Sigmoid colon (tissue), 7 donors: ENCODE measurements around the gene ZNF613. TPM values are rescaled to one million over a fixed set of nuclear protein-coding genes. Genes with fewer than 3 reads are reported as not detected.

ENCODE experiments used
- DNase-seq: peaks from one replicate; pipeline ENCODE4 v3.0.0-alpha.2; 2019
- H3K27ac ChIP-seq, 4 donors: fragments of 200-600 bp; sonication (generic); one replicate each; pipeline ENCODE4 v1.5.1; 2016 to 2019; ENCODE audit warnings: mild to moderate bottlenecking in 1 of 4
- H3K27me3 ChIP-seq, 3 donors: fragments of 200-600 bp; sonication (generic); one replicate each; pipeline ENCODE4 v1.5.1; 2019; ENCODE audit warnings: mild to moderate bottlenecking in 1 of 3
- H3K36me3 ChIP-seq, 4 donors: fragments of 200-600 bp; sonication (generic); one replicate each; pipeline ENCODE4 v1.5.1; 2016 to 2019
- H3K4me1 ChIP-seq, 4 donors: fragments of 200-600 bp; sonication (generic); one replicate each; pipeline ENCODE4 v1.5.1; 2017 to 2019
- H3K4me3 ChIP-seq, 4 donors: fragments of 200-600 bp; sonication (generic); one replicate each; pipeline ENCODE4 v1.5.1; 2017 to 2019; ENCODE audit warnings: mild to moderate bottlenecking in 2 of 4, moderate library complexity in 1 of 4
- H3K9me3 ChIP-seq, 4 donors: fragments of 200-600 bp in 3 of 4; sonication (generic) in 3 of 4; one replicate each; pipeline versions ENCODE4 v1.5.1 to v1.6.1; 2013 to 2019
- EP300 ChIP-seq, 4 donors: sonication (generic); formaldehyde crosslinking; IDR thresholded peaks; one replicate each; pipeline ENCODE4 v1.6.1; 2017; ENCODE audit warnings: antibody characterized with exemption in 4 of 4
- POLR2A ChIP-seq, 2 donors: fragments of 450-650 bp; IDR thresholded peaks; one replicate each; pipeline ENCODE4 v1.6.1; 2016; ENCODE audit warnings: antibody characterized with exemption in 2 of 2, mild to moderate bottlenecking in 2 of 2, moderate library complexity in 2 of 2
- POLR2AphosphoS5 ChIP-seq, 4 donors: sonication (generic); formaldehyde crosslinking; IDR thresholded peaks; one replicate each; pipeline ENCODE4 v1.6.1; 2017; ENCODE audit warnings: antibody characterized with exemption in 4 of 4
- WGBS, 2 donors: extraction: QIAGEN DNeasy Blood & Tissue Kit; methylation state at CpG; one replicate each; pipeline ENCODE4 v1.1.7; 2013; 5-methylcytosine and 5-hydroxymethylcytosine counted together
- intact Hi-C: fragments of 100-400 bp; cut with DNase I; formaldehyde crosslinking; loops from one replicate; pipeline ENCODE4 v1.15.1; 2023
- polyA plus RNA-seq, 3 donors: library from polyadenylated mRNA; stranded (reverse); fragments of 200-250 nt; gene quantifications; one replicate each; pipeline ENCODE4 v1.2.3, GENCODE V29; 2013
- total RNA-seq, 4 donors: library from RNA; depleted of rRNA; stranded (reverse); fragments of >200 nt; gene quantifications; one replicate each; pipeline ENCODE4 v1.1.0, GENCODE V29; 2016
- TF ChIP-seq, protein P1 (sequence below), 4 experiments: fragments of 450-650 bp in 3 of 4; fragments of 200-600 bp in 1 of 4; IDR thresholded peaks; one replicate each; pipeline ENCODE4 v1.5.1; 2016 to 2019; ENCODE audit warnings: antibody characterized with exemption in 4 of 4, mild to moderate bottlenecking in 3 of 4, moderate library complexity in 2 of 4
- donor health status: healthy with polysubstance abuse.
- donor health status: Bipolar disorder and iron deficiency.
- donor health status: healthy.

ZNF613 gene
- total and polyA plus RNA-seq, 7 donors, result 2.4 to 8.1 (median 4.7) TPM

- H3K36me3 ChIP-seq, result peaks cover 38 to 66% (median 47%) of the 10 kb centered on the region in 4 donors
- no peaks in the 10 kb centered on the region for H3K4me1 ChIP-seq
- DNase-seq, result no peak
- intact Hi-C loops, result no loop called here
- 97 to 98% methylated on average over 10 of the region's 10 CpGs for WGBS, 2 donors
- TF ChIP-seq, protein P1, sequence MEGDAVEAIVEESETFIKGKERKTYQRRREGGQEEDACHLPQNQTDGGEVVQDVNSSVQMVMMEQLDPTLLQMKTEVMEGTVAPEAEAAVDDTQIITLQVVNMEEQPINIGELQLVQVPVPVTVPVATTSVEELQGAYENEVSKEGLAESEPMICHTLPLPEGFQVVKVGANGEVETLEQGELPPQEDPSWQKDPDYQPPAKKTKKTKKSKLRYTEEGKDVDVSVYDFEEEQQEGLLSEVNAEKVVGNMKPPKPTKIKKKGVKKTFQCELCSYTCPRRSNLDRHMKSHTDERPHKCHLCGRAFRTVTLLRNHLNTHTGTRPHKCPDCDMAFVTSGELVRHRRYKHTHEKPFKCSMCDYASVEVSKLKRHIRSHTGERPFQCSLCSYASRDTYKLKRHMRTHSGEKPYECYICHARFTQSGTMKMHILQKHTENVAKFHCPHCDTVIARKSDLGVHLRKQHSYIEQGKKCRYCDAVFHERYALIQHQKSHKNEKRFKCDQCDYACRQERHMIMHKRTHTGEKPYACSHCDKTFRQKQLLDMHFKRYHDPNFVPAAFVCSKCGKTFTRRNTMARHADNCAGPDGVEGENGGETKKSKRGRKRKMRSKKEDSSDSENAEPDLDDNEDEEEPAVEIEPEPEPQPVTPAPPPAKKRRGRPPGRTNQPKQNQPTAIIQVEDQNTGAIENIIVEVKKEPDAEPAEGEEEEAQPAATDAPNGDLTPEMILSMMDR (IDR thresholded peaks at IDR 0.05), result no peak
- TF ChIP-seq EP300 (IDR thresholded peaks at IDR 0.05) (no peak), POLR2AphosphoS5 (IDR thresholded peaks at IDR 0.05) (no peak), POLR2A (IDR thresholded peaks at IDR 0.05) (no peak)
- no peak overlapping the region for H3K27ac ChIP-seq
- H3K9me3 ChIP-seq, result peaks cover 36 to 63% (median 48%) of the 10 kb centered on the region in 4 donors
- H3K27me3 ChIP-seq, result no peaks in the 10 kb centered on the region
- H3K4me3 ChIP-seq, result no peak overlapping the region
Measured at GRCh38 chr19:51993422-51993821, 66.2 kb downstream of the ZNF613 start.

DNA sequence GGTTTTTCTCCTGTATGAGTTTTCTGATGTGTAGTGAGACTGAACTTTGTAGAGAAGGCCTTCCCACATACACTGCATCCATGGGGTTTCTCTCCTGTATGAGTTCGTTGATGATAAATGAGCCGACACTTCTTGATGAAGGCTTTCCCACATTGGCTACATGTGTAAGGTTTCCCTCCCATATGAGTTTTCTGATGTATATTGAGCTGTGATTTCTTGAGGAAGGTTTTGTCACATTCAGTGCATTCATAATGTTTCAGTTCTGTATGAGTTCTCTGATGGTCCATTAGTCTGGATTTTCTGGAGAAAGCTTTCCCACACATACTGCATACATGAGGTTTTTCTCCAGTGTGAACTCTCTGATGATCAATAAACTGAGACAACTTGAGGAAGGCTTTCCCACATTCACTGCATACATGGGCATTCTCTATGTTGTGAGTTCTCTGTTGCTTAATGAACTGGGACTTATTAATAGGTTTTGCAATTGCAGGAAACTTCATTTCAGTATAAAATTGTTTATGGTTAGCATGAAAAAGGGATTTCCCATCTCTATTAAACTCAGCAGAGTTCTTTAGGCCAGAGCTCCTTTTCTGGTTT, 66.9 kb downstream of the ZNF613 start:
- Histone ChIP-seq H3K9me3 (peaks cover 38 to 58% (median 48%) of the 10 kb centered on the region in 4 donors), H3K27ac (no peak overlapping the region), H3K4me3 (no peak overlapping the region), H3K36me3 (peaks cover 45 to 74% (median 55%) of the 10 kb centered on the region in 4 donors), H3K4me1 (no peaks in the 10 kb centered on the region), H3K27me3 (no peaks in the 10 kb centered on the region)
- TF ChIP-seq EP300 (IDR thresholded peaks at IDR 0.05), result no peak
- no peak for TF ChIP-seq POLR2AphosphoS5 (IDR thresholded peaks at IDR 0.05)
- TF ChIP-seq POLR2A (IDR thresholded peaks at IDR 0.05), result no peak
- TF ChIP-seq, protein P1 (IDR thresholded peaks at IDR 0.05), result no peak
- 97 to 99% methylated on average over 2 of the region's 2 CpGs for WGBS, 2 donors
- DNase-seq, result no peak
- intact Hi-C loops, result no loop called here

Other genes with a start within 250 kb of the ZNF613 start
- gene SPACA6, start 234.1 kb upstream of the ZNF613 start, total RNA-seq, result 10 to 100 TPM; 19.9 to 45.7 (median 29.1) TPM
- gene SPACA6, start 234.1 kb upstream of the ZNF613 start, polyA plus RNA-seq, result 1 to 10 TPM in 2 of 3 donors, not detected in 1; 3.0 to 4.8 TPM
- 1 to 10 TPM in 1 of 4 donors, under 1 TPM in 2, not detected in 1; 0.49 to 3.1 (median 0.83) TPM for gene HAS1, start 203.5 kb upstream of the ZNF613 start, total RNA-seq
- gene HAS1, start 203.5 kb upstream of the ZNF613 start, polyA plus RNA-seq, result 1 to 10 TPM in 1 of 3 donors, under 1 TPM in 2; 0.17 to 1.2 (median 0.46) TPM
- gene FPR1, start 175.6 kb upstream of the ZNF613 start, total RNA-seq, result 10 to 100 TPM in 1 of 4 donors, 1 to 10 TPM in 3; 2.8 to 15.9 (median 6.2) TPM
- gene FPR1, start 175.6 kb upstream of the ZNF613 start, polyA plus RNA-seq, result 10 to 100 TPM in 1 of 3 donors, 1 to 10 TPM in 2; 1.2 to 12.0 (median 4.6) TPM
- 1 to 10 TPM in 2 of 4 donors, under 1 TPM in 1, not detected in 1; 0.36 to 3.7 (median 1.2) TPM for gene FPR2, start 166.3 kb upstream of the ZNF613 start, total RNA-seq
- 1 to 10 TPM in 2 of 3 donors, under 1 TPM in 1; 0.60 to 2.3 (median 1.4) TPM for gene FPR2, start 166.3 kb upstream of the ZNF613 start, polyA plus RNA-seq
- gene FPR3, start 132.3 kb upstream of the ZNF613 start, total RNA-seq, result 1 to 10 TPM; 1.6 to 6.7 (median 3.3) TPM
- 10 to 100 TPM in 1 of 3 donors, 1 to 10 TPM in 2; 3.6 to 25.9 (median 6.1) TPM for gene FPR3, start 132.3 kb upstream of the ZNF613 start, polyA plus RNA-seq
- 10 to 100 TPM; 21.7 to 28.0 (median 23.4) TPM for gene ZNF577, start 39.5 kb upstream of the ZNF613 start, total RNA-seq
- gene ZNF577, start 39.5 kb upstream of the ZNF613 start, polyA plus RNA-seq, result 1 to 10 TPM; 2.8 to 9.6 (median 6.6) TPM
- 10 to 100 TPM; 10.5 to 14.6 (median 12.1) TPM for gene ZNF649, start 22.5 kb upstream of the ZNF613 start, total RNA-seq
- 1 to 10 TPM; 2.3 to 5.1 (median 2.4) TPM for gene ZNF649, start 22.5 kb upstream of the ZNF613 start, polyA plus RNA-seq
- 10 to 100 TPM; 11.0 to 19.7 (median 14.9) TPM for gene ZNF350, start 59.4 kb downstream of the ZNF613 start, total RNA-seq
- gene ZNF350, start 59.4 kb downstream of the ZNF613 start, polyA plus RNA-seq, result 10 to 100 TPM in 1 of 3 donors, 1 to 10 TPM in 2; 6.6 to 13.2 (median 9.5) TPM
- 10 to 100 TPM; 18.0 to 26.8 (median 22.5) TPM for gene ZNF615, start 80.7 kb downstream of the ZNF613 start, total RNA-seq
- 1 to 10 TPM; 1.2 to 3.0 (median 2.7) TPM for gene ZNF615, start 80.7 kb downstream of the ZNF613 start, polyA plus RNA-seq
- gene ZNF614, start 100.9 kb downstream of the ZNF613 start, total RNA-seq, result 10 to 100 TPM in 2 of 4 donors, 1 to 10 TPM in 2; 6.6 to 13.5 (median 10.7) TPM
- 1 to 10 TPM; 1.2 to 3.0 (median 2.4) TPM for gene ZNF614, start 100.9 kb downstream of the ZNF613 start, polyA plus RNA-seq
- gene ZNF432, start 121.4 kb downstream of the ZNF613 start, total RNA-seq, result 10 to 100 TPM in 3 of 4 donors, 1 to 10 TPM in 1; 10.0 to 17.1 (median 11.9) TPM
- 1 to 10 TPM; 1.8 to 5.2 (median 3.0) TPM for gene ZNF432, start 121.4 kb downstream of the ZNF613 start, polyA plus RNA-seq
- gene ZNF841, start 168.3 kb downstream of the ZNF613 start, total RNA-seq, result 10 to 100 TPM; 11.8 to 26.6 (median 12.7) TPM
- 1 to 10 TPM; 1.2 to 7.7 (median 1.6) TPM for gene ZNF841, start 168.3 kb downstream of the ZNF613 start, polyA plus RNA-seq
- 1 to 10 TPM; 4.3 to 7.2 (median 5.4) TPM for gene ZNF616, start 212.5 kb downstream of the ZNF613 start, total RNA-seq
- 1 to 10 TPM; 1.4 to 3.7 (median 1.8) TPM for gene ZNF616, start 212.5 kb downstream of the ZNF613 start, polyA plus RNA-seq
- gene ZNF836, start 244.1 kb downstream of the ZNF613 start, total RNA-seq, result 10 to 100 TPM in 2 of 4 donors, 1 to 10 TPM in 2; 9.1 to 12.3 (median 9.9) TPM
- gene ZNF836, start 244.1 kb downstream of the ZNF613 start, polyA plus RNA-seq, result 1 to 10 TPM; 2.4 to 5.1 (median 2.5) TPM